H9 (cell line): ENCODE data around the gene EHD2. TPM values are rescaled to one million over a fixed set of nuclear protein-coding genes. Genes with fewer than 3 reads are reported as not detected.

Experiments
- DNase-seq: peaks from one replicate; pipeline ENCODE4 v3.0.0-alpha.2; 2017
- H2AFZ ChIP-seq: one replicate; pipeline ENCODE4 v1.6.1; 2013; ENCODE audit warnings: mild to moderate bottlenecking, low read length, control low read depth, moderate library complexity
- H2AK5ac ChIP-seq: 2 replicates; pipeline ENCODE4 v1.6.1; 2013; ENCODE audit warnings: low read length, control low read depth, mixed read lengths; ENCODE audit not compliant: insufficient read length
- H2BK120ac ChIP-seq: one replicate; pipeline ENCODE4 v1.6.1; 2013; ENCODE audit warnings: low read depth, mild to moderate bottlenecking, low read length, control low read depth, inconsistent platforms; ENCODE audit not compliant: poor library complexity, severe bottlenecking
- H2BK12ac ChIP-seq: 2 replicates; pipeline ENCODE4 v1.6.1; 2013; ENCODE audit warnings: low read length, control low read depth, mixed read lengths, low read depth; ENCODE audit not compliant: insufficient read length
- H2BK15ac ChIP-seq: 2 replicates; pipeline ENCODE4 v1.6.1; 2013; ENCODE audit warnings: low read depth, low read length, control low read depth
- H2BK20ac ChIP-seq: one replicate; pipeline ENCODE4 v1.6.1; 2013; ENCODE audit warnings: low read depth, mild to moderate bottlenecking, low read length, control low read depth, inconsistent platforms; ENCODE audit not compliant: poor library complexity, severe bottlenecking
- H2BK5ac ChIP-seq: 2 replicates; pipeline ENCODE4 v1.6.1; 2013; ENCODE audit warnings: low read length, control low read depth, mixed read lengths; ENCODE audit not compliant: insufficient read length
- H3K14ac ChIP-seq: 2 replicates; pipeline ENCODE4 v1.6.1; 2013; ENCODE audit warnings: low read length, control low read depth; ENCODE audit not compliant: insufficient read depth
- H3K18ac ChIP-seq: 2 replicates; pipeline ENCODE4 v1.6.1; 2013; ENCODE audit warnings: low read depth, mild to moderate bottlenecking, mixed read lengths, low read length, control low read depth; ENCODE audit not compliant: insufficient read length
- H3K23ac ChIP-seq: 2 replicates; pipeline ENCODE4 v1.6.1; 2013; ENCODE audit warnings: low read length, control low read depth, mixed read lengths, low read depth; ENCODE audit not compliant: insufficient read length
- H3K23me2 ChIP-seq: 2 replicates; pipeline ENCODE4 v1.6.1; 2013; ENCODE audit warnings: low read depth, mild to moderate bottlenecking, mixed read lengths, low read length, control low read depth; ENCODE audit not compliant: insufficient read length, poor library complexity, severe bottlenecking
- H3K27ac ChIP-seq: 2 replicates; pipeline ENCODE4 v1.5.1; 2013; ENCODE audit warnings: low read length, control low read depth, mixed read lengths, low read depth; ENCODE audit not compliant: insufficient read length
- H3K27me3 ChIP-seq: 2 replicates; pipeline ENCODE4 v1.6.1; 2013; ENCODE audit warnings: low read length, control low read depth, inconsistent platforms; ENCODE audit not compliant: insufficient read depth
- H3K4ac ChIP-seq: 2 replicates; pipeline ENCODE4 v1.6.1; 2013; ENCODE audit warnings: low read depth, mild to moderate bottlenecking, control low read depth, inconsistent platforms, low read length, moderate library complexity
- H3K4me1 ChIP-seq: 2 replicates; pipeline ENCODE4 v1.6.1; 2013; ENCODE audit warnings: low read length, control low read depth, inconsistent platforms; ENCODE audit not compliant: insufficient read depth
- H3K4me2 ChIP-seq: 2 replicates; pipeline ENCODE4 v1.6.1; 2013; ENCODE audit warnings: low read length, control low read depth, mixed read lengths; ENCODE audit not compliant: insufficient read length, insufficient read depth
- H3K56ac ChIP-seq: 2 replicates; pipeline ENCODE4 v1.6.1; 2013; ENCODE audit warnings: low read depth, mild to moderate bottlenecking, mixed read lengths, low read length, control low read depth; ENCODE audit not compliant: insufficient read length
- H3K79me1 ChIP-seq: 2 replicates; pipeline ENCODE4 v1.6.1; 2013; ENCODE audit warnings: low read depth, mild to moderate bottlenecking, moderate library complexity, low read length, control low read depth, inconsistent platforms; ENCODE audit not compliant: insufficient read depth, poor library complexity, severe bottlenecking
- H3K79me2 ChIP-seq: 2 replicates; pipeline ENCODE4 v1.6.1; 2013; ENCODE audit warnings: low read length, control low read depth, inconsistent platforms; ENCODE audit not compliant: insufficient read depth
- H3K9ac ChIP-seq: 2 replicates; pipeline ENCODE4 v1.6.1; 2013; ENCODE audit warnings: low read length, control low read depth, mixed read lengths; ENCODE audit not compliant: insufficient read length; ENCODE audit errors: extremely low read depth
- H3K9me3 ChIP-seq: one replicate; pipeline ENCODE4 v1.6.1; 2013; ENCODE audit warnings: low read depth, low read length, inconsistent platforms; ENCODE audit not compliant: control insufficient read depth
- H3T11ph ChIP-seq: one replicate; pipeline ENCODE4 v1.6.1; 2013; ENCODE audit warnings: mild to moderate bottlenecking, low read length, control low read depth, inconsistent platforms
- H4K20me1 ChIP-seq: one replicate; pipeline ENCODE4 v1.6.1; 2013; ENCODE audit not compliant: control insufficient read depth, insufficient read length, insufficient read depth
- H4K5ac ChIP-seq: 2 replicates; pipeline ENCODE4 v1.6.1; 2013; ENCODE audit warnings: low read depth, mild to moderate bottlenecking, mixed read lengths, low read length, control low read depth; ENCODE audit not compliant: insufficient read length
- H4K8ac ChIP-seq: replicated peaks from 2 replicates; pipeline ENCODE4 v1.6.1; 2013; ENCODE audit warnings: low read length, control low read depth, mixed read lengths, low read depth; ENCODE audit not compliant: insufficient read length
- H4K91ac ChIP-seq: 2 replicates; pipeline ENCODE4 v1.6.1; 2013; ENCODE audit warnings: low read depth, mild to moderate bottlenecking, moderate library complexity, mixed read lengths, low read length, control low read depth; ENCODE audit not compliant: insufficient read length
- H3K27ac Mint-ChIP-seq, 3 experiments: 2 replicates in 2 of 3; 3 replicates in 1 of 3; pipeline ENCODE4 v1.8.0; 2020 to 2021; ENCODE audit warnings: mixed read lengths in 3 of 3, mild to moderate bottlenecking in 1 of 3, moderate library complexity in 1 of 3
- H3K27me3 Mint-ChIP-seq: 2 replicates; pipeline ENCODE4 v1.8.0; 2021; ENCODE audit warnings: low read depth, mild to moderate bottlenecking, moderate library complexity, mixed read lengths
- H3K36me3 Mint-ChIP-seq, 3 experiments: 2 replicates in 2 of 3; 3 replicates in 1 of 3; pipeline ENCODE4 v1.8.0; 2020 to 2021; ENCODE audit warnings: low read depth in 3 of 3, mixed read lengths in 3 of 3; ENCODE audit not compliant: insufficient read depth in 1 of 3
- H3K4me1 Mint-ChIP-seq, 2 experiments: 2 replicates each; pipeline ENCODE4 v1.8.0; 2020; ENCODE audit warnings: mixed read lengths in 2 of 2
- H3K4me3 Mint-ChIP-seq, 2 experiments: 2 replicates in 1 of 2; 3 replicates in 1 of 2; pipeline ENCODE4 v1.8.0; 2020 to 2021; ENCODE audit warnings: mild to moderate bottlenecking in 2 of 2, mixed read lengths in 2 of 2, moderate library complexity in 1 of 2
- H3K9me3 Mint-ChIP-seq, 2 experiments: 2 replicates in 1 of 2; 3 replicates in 1 of 2; pipeline ENCODE4 v1.8.0; 2020; ENCODE audit warnings: mild to moderate bottlenecking in 2 of 2, mixed read lengths in 2 of 2, moderate library complexity in 1 of 2
- WGBS: extraction: QIAGEN DNeasy Blood & Tissue Kit; methylation state at CpG from one replicate; pipeline ENCODE4 v1.1.7; 2013; ENCODE audit warnings: missing lambda C conversion rate, low lambda C conversion rate, mixed read lengths; ENCODE audit not compliant: insufficient read length; ENCODE audit errors: extremely low coverage; 5-methylcytosine and 5-hydroxymethylcytosine counted together
- total RNA-seq: library from RNA; stranded (reverse); gene quantifications from 2 replicates; pipeline ENCODE4 v1.2.1, GENCODE V29; 2021
- TF ChIP-seq, protein P1 (sequence below): fragments of 200-600 bp; sonication (generic); conservative IDR thresholded peaks from 3 replicates; pipeline ENCODE4 v1.8.0; 2021; ENCODE audit warnings: antibody characterized with exemption, mild to moderate bottlenecking

Gene EHD2
- total RNA-seq, 1 experiment from 2014 or later = 19.7 TPM

DNA sequence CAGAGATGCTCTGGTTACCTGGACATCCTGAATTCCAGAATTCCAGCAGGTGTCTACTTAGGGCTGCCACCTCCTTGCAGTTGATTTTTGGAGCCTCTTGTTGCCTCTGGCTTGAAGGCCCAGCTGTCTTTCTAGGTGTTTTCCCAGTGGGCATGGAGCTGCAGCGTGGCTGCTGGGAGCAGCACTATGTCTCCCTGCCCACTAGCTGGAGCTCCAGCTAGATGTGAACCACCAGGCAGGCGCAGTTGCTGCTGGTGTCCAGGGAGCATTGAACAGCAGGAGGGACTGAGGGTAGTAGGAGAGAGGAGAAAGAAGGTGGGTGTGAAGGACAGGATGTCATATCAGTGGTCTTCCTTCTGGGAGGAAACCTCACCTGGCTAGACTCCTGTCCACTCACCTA is 55.4 kb downstream of the EHD2 start:
- Mint-ChIP-seq H3K4me3 (no peak overlapping the region), H3K27ac (no peak overlapping the region)
- no peaks in the 10 kb centered on the region for H3K9me3 ChIP-seq

More for the DNA sequence above, 55.4 kb downstream of the EHD2 start:
- Histone ChIP-seq H3T11ph (no peak overlapping the region), H2BK120ac (no peak overlapping the region), H4K20me1 (no peaks in the 10 kb centered on the region), H3K14ac (no peak overlapping the region), H3K56ac (no peak overlapping the region), H3K4me1 (no peaks in the 10 kb centered on the region), H2BK12ac (no peak overlapping the region), H2BK15ac (no peak overlapping the region), H3K4ac (no peak overlapping the region), H4K91ac (no peak overlapping the region), H3K4me2 (no peak overlapping the region), H2AK5ac (no peak overlapping the region), H3K9ac (no peak overlapping the region), H4K5ac (no peak overlapping the region), H3K18ac (no peak overlapping the region), H3K27me3 (no peaks in the 10 kb centered on the region), H3K79me2 (no peaks in the 10 kb centered on the region), H2BK20ac (no peak overlapping the region), H3K27ac (no peak overlapping the region), H2AFZ (no peak overlapping the region), H3K23me2 (peaks cover 2% of the 10 kb centered on the region), H3K79me1 (no peaks in the 10 kb centered on the region), H3K23ac (no peak overlapping the region), H4K8ac (no peak overlapping the region), H2BK5ac (no peak overlapping the region)
- Mint-ChIP-seq H3K4me1 (peaks cover 14 to 23% of the 10 kb centered on the region in 2 experiments), H3K36me3 (peaks cover 0 to 3% (median 0%) of the 10 kb centered on the region in 3 experiments; a peak in 3 of 7 replicates), H3K9me3 (peaks cover 0 to 3% of the 10 kb centered on the region in 2 experiments; a peak in 3 of 5 replicates), H3K27me3 (peaks cover 2% of the 10 kb centered on the region; the same call in 1 of the 2 replicates)
- DNase-seq = no peak
- no CpG with 5 or more reads among the region's 2 CpGs for WGBS
- TF ChIP-seq, protein P1, sequence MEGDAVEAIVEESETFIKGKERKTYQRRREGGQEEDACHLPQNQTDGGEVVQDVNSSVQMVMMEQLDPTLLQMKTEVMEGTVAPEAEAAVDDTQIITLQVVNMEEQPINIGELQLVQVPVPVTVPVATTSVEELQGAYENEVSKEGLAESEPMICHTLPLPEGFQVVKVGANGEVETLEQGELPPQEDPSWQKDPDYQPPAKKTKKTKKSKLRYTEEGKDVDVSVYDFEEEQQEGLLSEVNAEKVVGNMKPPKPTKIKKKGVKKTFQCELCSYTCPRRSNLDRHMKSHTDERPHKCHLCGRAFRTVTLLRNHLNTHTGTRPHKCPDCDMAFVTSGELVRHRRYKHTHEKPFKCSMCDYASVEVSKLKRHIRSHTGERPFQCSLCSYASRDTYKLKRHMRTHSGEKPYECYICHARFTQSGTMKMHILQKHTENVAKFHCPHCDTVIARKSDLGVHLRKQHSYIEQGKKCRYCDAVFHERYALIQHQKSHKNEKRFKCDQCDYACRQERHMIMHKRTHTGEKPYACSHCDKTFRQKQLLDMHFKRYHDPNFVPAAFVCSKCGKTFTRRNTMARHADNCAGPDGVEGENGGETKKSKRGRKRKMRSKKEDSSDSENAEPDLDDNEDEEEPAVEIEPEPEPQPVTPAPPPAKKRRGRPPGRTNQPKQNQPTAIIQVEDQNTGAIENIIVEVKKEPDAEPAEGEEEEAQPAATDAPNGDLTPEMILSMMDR = no peak
